Kidney (tissue), 14 donors: ENCODE results near the gene CNPY1. TPM values are rescaled to one million over a fixed set of nuclear protein-coding genes. Genes with fewer than 3 reads are reported as not detected.
A peak's percentile ranks its signal among the peaks of the same experiment; 100 is the strongest.

Source experiments
- DNase-seq, 5 donors: peaks; one replicate each; pipeline ENCODE4 v3.0.0-alpha.2; 2013 to 2020
- FAIRE-seq: peaks from 2 replicates; lab custom pipeline; 2012; peaks lifted over from hg19 to GRCh38; lab: Jason Lieb, UNC
- H3K27ac ChIP-seq, 2 donors: one replicate each; pipeline ENCODE4 v1.7.0; 2013; ENCODE audit warnings: low read depth in 2 of 2, low read length in 2 of 2, inconsistent platforms in 1 of 2
- H3K27me3 ChIP-seq: one replicate; pipeline ENCODE4 v1.7.1; 2013; ENCODE audit warnings: low read length, inconsistent platforms; ENCODE audit not compliant: control insufficient read depth, insufficient read depth
- H3K36me3 ChIP-seq, 3 donors: one replicate each; pipeline versions ENCODE4 v1.7.0 to v1.7.1; 2013; ENCODE audit warnings: low read length in 3 of 3, control low read depth in 1 of 3, inconsistent platforms in 1 of 3; ENCODE audit not compliant: insufficient read depth in 3 of 3, control insufficient read depth in 2 of 3
- H3K4me1 ChIP-seq, 3 donors: one replicate each; pipeline versions ENCODE4 v1.7.0 to v1.7.1; 2013; ENCODE audit warnings: low read length in 3 of 3, inconsistent platforms in 1 of 3, low read depth in 1 of 3; ENCODE audit not compliant: control insufficient read depth in 2 of 3, insufficient read depth in 2 of 3
- H3K4me3 ChIP-seq, 3 donors: one replicate each; pipeline versions ENCODE4 v1.7.0 to v1.8.1; 2013; ENCODE audit warnings: low read length in 3 of 3, control low read depth in 1 of 3, inconsistent platforms in 1 of 3
- H3K9ac ChIP-seq, 3 donors: one replicate each; pipeline versions ENCODE4 v1.7.0 to v1.7.1; 2013; ENCODE audit warnings: low read length in 3 of 3, control low read depth in 1 of 3, inconsistent platforms in 1 of 3
- H3K9me3 ChIP-seq, 3 donors: one replicate each; pipeline versions ENCODE4 v1.7.0 to v1.7.1; 2013; ENCODE audit warnings: low read length in 3 of 3, control low read depth in 1 of 3, inconsistent platforms in 1 of 3; ENCODE audit not compliant: control insufficient read depth in 2 of 3, insufficient read depth in 1 of 3
- CTCF ChIP-seq: IDR thresholded peaks from 3 replicates; pipeline ENCODE4 v1.5.1; 2012; ENCODE audit warnings: mild to moderate bottlenecking, moderate library complexity, borderline replicate concordance; ENCODE audit not compliant: insufficient read depth; ENCODE audit errors: extremely low read depth
- intact Hi-C: fragments of 100-400 bp; cut with DNase I; formaldehyde crosslinking; loops from one replicate; pipeline ENCODE4 v1.11.1; 2022
- polyA plus RNA-seq: library from polyadenylated mRNA; stranded (reverse); fragments of 350-450 nt; fragmentation: Illumina TruSeq; extraction: RNeasy Lipid Tissue Mini Kit (QIAGEN cat#74804); gene quantifications from one replicate; pipeline ENCODE4 v1.2.3, GENCODE V29; 2014; ENCODE audit warnings: low read depth, low replicate concordance; ENCODE audit not compliant: insufficient read depth
- total RNA-seq: library from RNA; stranded (reverse); fragmentation: NEBNext Ultra II Directional; extraction: Animal tissue kit (Norgen Biotek cat#: 25700); gene quantifications from one replicate; pipeline ENCODE4 v1.2.1, GENCODE V29; 2021
- donor health status: control.
- donor health status: control.
- donor health status: control.
- donor health status: control.
- donor health status: control.
- donor health status: DM: yes; HTN: yes; CAD: no.
- donor health status: Normal renal cell carcinoma (clear cell type).

Gene CNPY1
- total and polyA plus RNA-seq, 2 donors from 2014 or later = not detected

GRCh38 chr7:155588468-155588998 is 42.2 kb upstream of the CNPY1 start:
- Histone ChIP-seq H3K27me3 (no peaks in the 10 kb centered on the region), H3K4me3 (no peak overlapping the region), H3K9ac (no peak overlapping the region), H3K4me1 (no peaks in the 10 kb centered on the region), H3K27ac (no peak overlapping the region), H3K9me3 (no peaks in the 10 kb centered on the region), H3K36me3 (no peaks in the 10 kb centered on the region)
- DNase-seq (no peak), FAIRE-seq (no peak)
- TF ChIP-seq CTCF = no peak
- intact Hi-C loops = no loop called here

GRCh38 chr7:155587486-155587885 is 41.1 kb upstream of the CNPY1 start:
- FAIRE-seq = no peak
- H3K4me1 ChIP-seq = no peaks in the 10 kb centered on the region
- H3K36me3 ChIP-seq = no peaks in the 10 kb centered on the region
- no peak overlapping the region for H3K4me3 ChIP-seq
- intact Hi-C loops = no loop called here
- H3K9ac ChIP-seq = no peak overlapping the region
- H3K27ac ChIP-seq = no peak overlapping the region
- no peak for TF ChIP-seq CTCF
- DNase-seq = peak in 1 of 5 donors; percentile 35
- no peaks in the 10 kb centered on the region for H3K27me3 ChIP-seq
- no peaks in the 10 kb centered on the region for H3K9me3 ChIP-seq

GRCh38 chr7:155586843-155587440 is 40.6 kb upstream of the CNPY1 start:
- H3K36me3 ChIP-seq = no peaks in the 10 kb centered on the region
- no peaks in the 10 kb centered on the region for H3K9me3 ChIP-seq
- intact Hi-C loops = no loop called here
- H3K4me3 ChIP-seq = no peak overlapping the region
- no peak for FAIRE-seq
- no peaks in the 10 kb centered on the region for H3K27me3 ChIP-seq
- H3K9ac ChIP-seq = no peak overlapping the region
- DNase-seq = peak in 1 of 5 donors; percentile 36
- H3K27ac ChIP-seq = no peak overlapping the region
- no peak for TF ChIP-seq CTCF
- no peaks in the 10 kb centered on the region for H3K4me1 ChIP-seq
